Breast epithelium (tissue), 3 donors: ENCODE data around the gene TNS3.

Experiments used
- POLR2A ChIP-seq: fragments of 450-650 bp; IDR thresholded peaks from one replicate; pipeline ENCODE4 v1.6.1; 2016; ENCODE audit warnings: antibody characterized with exemption, mild to moderate bottlenecking, moderate library complexity
- TF ChIP-seq, protein P1 (sequence below), 3 donors: fragments of 450-650 bp; IDR thresholded peaks; one replicate each; pipeline ENCODE4 v1.5.1; 2016 to 2017; ENCODE audit warnings: antibody characterized with exemption in 3 of 3, mild to moderate bottlenecking in 3 of 3, moderate library complexity in 3 of 3

DNA sequence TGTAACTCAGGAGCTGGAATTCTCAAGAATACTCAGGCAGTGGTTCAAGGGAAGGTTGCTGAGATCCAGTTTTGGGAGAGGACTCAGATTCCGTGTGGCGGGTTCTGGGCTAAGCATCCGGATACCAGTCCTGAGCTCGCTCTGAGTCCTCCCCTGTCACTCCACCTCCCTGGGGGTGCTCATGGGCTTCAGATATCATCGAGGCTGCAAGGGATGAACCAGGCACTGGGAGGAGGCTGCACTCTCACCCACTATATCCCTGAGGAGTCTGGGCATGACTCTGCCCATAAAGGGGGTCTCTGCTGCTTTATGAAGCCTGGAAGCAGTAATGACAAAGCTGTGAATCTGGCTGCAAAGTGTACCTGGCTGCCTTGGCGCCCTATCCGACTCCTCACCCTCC, 188.5 kb downstream of the TNS3 start:
- TF ChIP-seq, protein P1, sequence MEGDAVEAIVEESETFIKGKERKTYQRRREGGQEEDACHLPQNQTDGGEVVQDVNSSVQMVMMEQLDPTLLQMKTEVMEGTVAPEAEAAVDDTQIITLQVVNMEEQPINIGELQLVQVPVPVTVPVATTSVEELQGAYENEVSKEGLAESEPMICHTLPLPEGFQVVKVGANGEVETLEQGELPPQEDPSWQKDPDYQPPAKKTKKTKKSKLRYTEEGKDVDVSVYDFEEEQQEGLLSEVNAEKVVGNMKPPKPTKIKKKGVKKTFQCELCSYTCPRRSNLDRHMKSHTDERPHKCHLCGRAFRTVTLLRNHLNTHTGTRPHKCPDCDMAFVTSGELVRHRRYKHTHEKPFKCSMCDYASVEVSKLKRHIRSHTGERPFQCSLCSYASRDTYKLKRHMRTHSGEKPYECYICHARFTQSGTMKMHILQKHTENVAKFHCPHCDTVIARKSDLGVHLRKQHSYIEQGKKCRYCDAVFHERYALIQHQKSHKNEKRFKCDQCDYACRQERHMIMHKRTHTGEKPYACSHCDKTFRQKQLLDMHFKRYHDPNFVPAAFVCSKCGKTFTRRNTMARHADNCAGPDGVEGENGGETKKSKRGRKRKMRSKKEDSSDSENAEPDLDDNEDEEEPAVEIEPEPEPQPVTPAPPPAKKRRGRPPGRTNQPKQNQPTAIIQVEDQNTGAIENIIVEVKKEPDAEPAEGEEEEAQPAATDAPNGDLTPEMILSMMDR (IDR thresholded peaks at IDR 0.05), result no peak
- TF ChIP-seq POLR2A, result no peak
